Neural cell (in vitro differentiated cells): ENCODE data around the gene SLC2A4RG. TPM values are rescaled to one million over a fixed set of nuclear protein-coding genes. Genes with fewer than 3 reads are reported as not detected.

Experiments used
- H2AFZ ChIP-seq: fragments of 200-600, 300-800 bp; sonication (generic), shearing (Covaris generic); 2 replicates; pipeline ENCODE4 v1.6.0; 2014; ENCODE audit warnings: low read depth, mild to moderate bottlenecking, antibody characterized with exemption, low read length, moderate library complexity
- H3F3A ChIP-seq: fragments of 200-600 bp; shearing (Covaris generic); 2 replicates; pipeline ENCODE4 v1.6.1; 2016; ENCODE audit warnings: mild to moderate bottlenecking, moderate library complexity, mixed read lengths, antibody characterized with exemption, low read length; ENCODE audit not compliant: insufficient read depth, poor library complexity, severe bottlenecking
- H3K27ac ChIP-seq: fragments of 200-600, 300-800 bp; sonication (generic), shearing (Covaris generic); 2 replicates; pipeline ENCODE4 v1.5.1; 2014; ENCODE audit warnings: mild to moderate bottlenecking, low read length, moderate library complexity
- H3K27me3 ChIP-seq: fragments of 300-800, 200-600 bp; sonication (generic), shearing (Covaris generic); 2 replicates; pipeline ENCODE4 v1.6.0; 2014; ENCODE audit warnings: mild to moderate bottlenecking, low read depth, low read length, moderate library complexity; ENCODE audit not compliant: insufficient read depth
- H3K36me3 ChIP-seq: fragments of 300-800, 200-600 bp; sonication (generic), shearing (Covaris generic); 2 replicates; pipeline ENCODE4 v1.5.1; 2014; ENCODE audit warnings: mild to moderate bottlenecking, antibody characterized with exemption, low read length, moderate library complexity; ENCODE audit not compliant: insufficient read depth
- H3K4me2 ChIP-seq: fragments of 300-800, 200-600 bp; sonication (generic), shearing (Covaris generic); 2 replicates; pipeline ENCODE4 v1.6.0; 2014; ENCODE audit warnings: mild to moderate bottlenecking, low read length
- H3K4me3 ChIP-seq: fragments of 300-800, 200-600 bp; sonication (generic), shearing (Covaris generic); 2 replicates; pipeline ENCODE4 v1.5.1; 2014; ENCODE audit warnings: mild to moderate bottlenecking, low read length, moderate library complexity
- H3K79me2 ChIP-seq: fragments of 200-600 bp; shearing (Covaris generic); replicated peaks from 2 replicates; pipeline ENCODE4 v1.6.0; 2014; ENCODE audit warnings: mild to moderate bottlenecking, low read length, moderate library complexity; ENCODE audit not compliant: insufficient read depth
- H3K9ac ChIP-seq: fragments of 300-800, 200-600 bp; sonication (generic), shearing (Covaris generic); 2 replicates; pipeline ENCODE4 v1.6.1; 2016; ENCODE audit warnings: mild to moderate bottlenecking, low read length, mixed read lengths
- H3K9me2 ChIP-seq: fragments of 200-600 bp; shearing (Covaris generic); 2 replicates; pipeline ENCODE4 v1.6.1; 2016; ENCODE audit warnings: mild to moderate bottlenecking, low read length, mixed read lengths; ENCODE audit not compliant: insufficient read depth
- H3K9me3 ChIP-seq: fragments of 200-600, 300-800 bp; sonication (generic), shearing (Covaris generic); 2 replicates; pipeline ENCODE4 v1.6.1; 2016; ENCODE audit warnings: mild to moderate bottlenecking, mixed run types, low read length, moderate library complexity, mixed read lengths
- H4K20me1 ChIP-seq: fragments of 200-600 bp; shearing (Covaris generic); 2 replicates; pipeline ENCODE4 v1.6.1; 2016; ENCODE audit warnings: mild to moderate bottlenecking, mixed run types; ENCODE audit not compliant: insufficient read depth
- CTCF ChIP-seq: fragments of 450-650 bp; IDR thresholded peaks from 2 replicates; pipeline ENCODE4 v1.5.1; 2014; ENCODE audit warnings: antibody characterized with exemption, mild to moderate bottlenecking, moderate library complexity; ENCODE audit not compliant: poor library complexity, severe bottlenecking
- EP300 ChIP-seq: fragments of 450-650 bp; conservative IDR thresholded peaks from 2 replicates; pipeline ENCODE4 v1.6.1; 2014; ENCODE audit warnings: antibody characterized with exemption, mild to moderate bottlenecking, moderate library complexity; ENCODE audit not compliant: poor library complexity, severe bottlenecking
- EZH2 ChIP-seq: fragments of 200-600, 300-800 bp; shearing (Covaris generic), sonication (generic); IDR thresholded peaks from 2 replicates; pipeline ENCODE4 v1.6.1; 2014; ENCODE audit warnings: antibody characterized with exemption, low read length, borderline replicate concordance, mild to moderate bottlenecking; ENCODE audit not compliant: insufficient read depth, poor library complexity, severe bottlenecking
- MXI1 ChIP-seq: fragments of 450-650 bp; conservative IDR thresholded peaks from 2 replicates; pipeline ENCODE4 v1.6.1; 2014; ENCODE audit warnings: antibody characterized with exemption, mild to moderate bottlenecking; ENCODE audit not compliant: poor library complexity, severe bottlenecking
- POLR2AphosphoS5 ChIP-seq: IDR thresholded peaks from 2 replicates; pipeline ENCODE4 v1.6.1; 2012
- RAD21 ChIP-seq: fragments of 450-650 bp; conservative IDR thresholded peaks from 2 replicates; pipeline ENCODE4 v1.6.1; 2014; ENCODE audit warnings: antibody characterized with exemption, mild to moderate bottlenecking, moderate library complexity
- TAF1 ChIP-seq: IDR thresholded peaks from 2 replicates; pipeline ENCODE4 v1.6.1; 2012; ENCODE audit warnings: low read depth
- polyA plus RNA-seq: library from polyadenylated mRNA; depleted of rRNA; stranded (reverse); fragments of >200 nt; gene quantifications from 2 replicates; pipeline ENCODE4 v1.2.3, GENCODE V29; 2014
- TF ChIP-seq, protein P1 (sequence below): IDR thresholded peaks from 2 replicates; pipeline ENCODE4 v1.6.1; 2012; ENCODE audit warnings: borderline replicate concordance

The SLC2A4RG gene
- polyA plus RNA-seq, 1 donor from 2014 or later: 52.1 TPM

DNA sequence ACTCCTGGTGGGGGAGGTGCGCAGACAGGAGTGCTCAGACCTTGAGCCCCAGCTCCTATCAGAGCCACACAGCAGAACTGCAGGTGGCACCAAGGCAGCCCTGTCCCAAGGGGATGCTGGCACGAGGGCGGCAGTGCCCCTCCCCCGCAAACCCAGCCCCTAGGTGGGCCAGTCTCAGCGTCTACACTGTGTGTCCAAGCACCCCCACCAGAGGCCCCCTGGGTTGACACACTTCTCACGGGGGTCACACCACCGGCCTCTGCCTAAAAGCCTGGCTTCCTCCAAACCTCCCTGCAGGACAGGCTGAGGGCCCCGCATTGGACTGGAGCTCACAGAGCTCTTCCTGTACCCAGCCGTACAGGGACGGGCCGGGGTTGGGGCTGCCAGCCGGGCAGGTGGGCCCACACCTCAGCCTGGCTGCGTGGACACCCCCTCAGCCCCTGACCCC, 8.1 kb downstream of the SLC2A4RG start:
- Histone ChIP-seq H3K27me3 (no peaks in the 10 kb centered on the region), H3K79me2 (no peaks in the 10 kb centered on the region), H3K27ac (no peak overlapping the region), H3K9me3 (no peaks in the 10 kb centered on the region), H3K4me3 (no peak overlapping the region), H4K20me1 (no peaks in the 10 kb centered on the region), H3F3A (no peaks in the 10 kb centered on the region), H2AFZ (no peak overlapping the region), H3K4me2 (no peak overlapping the region), H3K36me3 (no peaks in the 10 kb centered on the region), H3K9me2 (no peaks in the 10 kb centered on the region), H3K9ac (no peak overlapping the region)
- TF ChIP-seq, protein P1, sequence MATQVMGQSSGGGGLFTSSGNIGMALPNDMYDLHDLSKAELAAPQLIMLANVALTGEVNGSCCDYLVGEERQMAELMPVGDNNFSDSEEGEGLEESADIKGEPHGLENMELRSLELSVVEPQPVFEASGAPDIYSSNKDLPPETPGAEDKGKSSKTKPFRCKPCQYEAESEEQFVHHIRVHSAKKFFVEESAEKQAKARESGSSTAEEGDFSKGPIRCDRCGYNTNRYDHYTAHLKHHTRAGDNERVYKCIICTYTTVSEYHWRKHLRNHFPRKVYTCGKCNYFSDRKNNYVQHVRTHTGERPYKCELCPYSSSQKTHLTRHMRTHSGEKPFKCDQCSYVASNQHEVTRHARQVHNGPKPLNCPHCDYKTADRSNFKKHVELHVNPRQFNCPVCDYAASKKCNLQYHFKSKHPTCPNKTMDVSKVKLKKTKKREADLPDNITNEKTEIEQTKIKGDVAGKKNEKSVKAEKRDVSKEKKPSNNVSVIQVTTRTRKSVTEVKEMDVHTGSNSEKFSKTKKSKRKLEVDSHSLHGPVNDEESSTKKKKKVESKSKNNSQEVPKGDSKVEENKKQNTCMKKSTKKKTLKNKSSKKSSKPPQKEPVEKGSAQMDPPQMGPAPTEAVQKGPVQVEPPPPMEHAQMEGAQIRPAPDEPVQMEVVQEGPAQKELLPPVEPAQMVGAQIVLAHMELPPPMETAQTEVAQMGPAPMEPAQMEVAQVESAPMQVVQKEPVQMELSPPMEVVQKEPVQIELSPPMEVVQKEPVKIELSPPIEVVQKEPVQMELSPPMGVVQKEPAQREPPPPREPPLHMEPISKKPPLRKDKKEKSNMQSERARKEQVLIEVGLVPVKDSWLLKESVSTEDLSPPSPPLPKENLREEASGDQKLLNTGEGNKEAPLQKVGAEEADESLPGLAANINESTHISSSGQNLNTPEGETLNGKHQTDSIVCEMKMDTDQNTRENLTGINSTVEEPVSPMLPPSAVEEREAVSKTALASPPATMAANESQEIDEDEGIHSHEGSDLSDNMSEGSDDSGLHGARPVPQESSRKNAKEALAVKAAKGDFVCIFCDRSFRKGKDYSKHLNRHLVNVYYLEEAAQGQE: no peak
- TF ChIP-seq CTCF: no peak
- TF ChIP-seq POLR2AphosphoS5: no peak
- no peak for TF ChIP-seq EP300
- TF ChIP-seq MXI1: no peak
- TF ChIP-seq RAD21: no peak
- no peak for TF ChIP-seq EZH2

DNA sequence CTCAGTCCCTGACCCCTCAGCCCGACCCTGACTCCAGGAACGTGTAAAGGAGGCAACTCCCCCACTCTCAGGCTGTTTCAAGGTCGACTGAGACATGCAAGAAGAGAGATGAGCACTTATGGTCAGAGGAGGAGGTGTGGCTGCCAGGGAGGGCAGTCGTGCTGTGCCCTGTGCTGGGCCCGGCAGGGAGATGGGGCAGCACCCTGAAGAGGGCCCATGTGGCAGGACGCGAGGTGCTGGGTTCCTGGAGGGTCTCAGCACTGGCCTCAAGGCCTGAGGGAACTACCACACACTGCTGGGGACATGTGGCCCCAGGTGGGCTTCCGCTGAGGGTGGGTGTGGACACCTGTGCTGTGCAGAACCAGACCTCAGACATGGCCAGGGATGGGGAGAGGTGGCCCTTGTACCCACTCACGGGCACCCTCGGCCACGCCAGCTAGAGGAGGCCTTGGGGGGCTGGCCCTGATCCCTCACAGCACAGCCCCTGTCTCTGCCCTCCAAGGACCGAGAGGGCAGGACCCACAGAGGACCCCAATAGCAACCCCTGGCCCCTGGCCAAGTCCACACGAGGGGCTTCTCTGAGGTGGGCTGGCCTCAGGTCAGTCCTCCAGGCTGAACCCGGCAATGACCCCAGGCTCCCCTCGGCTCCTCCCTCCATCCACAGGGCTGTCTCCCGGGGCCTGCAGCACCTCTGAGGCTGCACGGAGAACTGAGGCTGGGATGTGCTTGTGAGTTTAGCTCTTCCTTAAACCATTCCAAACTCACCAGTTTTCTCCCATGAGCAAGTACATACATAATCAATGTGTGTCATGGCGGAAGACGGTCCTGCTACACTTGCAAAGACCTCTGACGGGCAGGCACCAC, 8.7 kb downstream of the SLC2A4RG start:
- no peak overlapping the region for H3K27ac ChIP-seq
- H2AFZ ChIP-seq: no peak overlapping the region
- H3K4me2 ChIP-seq: no peak overlapping the region
- H3K79me2 ChIP-seq: no peaks in the 10 kb centered on the region
- H3K36me3 ChIP-seq: no peaks in the 10 kb centered on the region
- H3K27me3 ChIP-seq: no peaks in the 10 kb centered on the region
- TF ChIP-seq CTCF (no peak), TAF1 (no peak), POLR2AphosphoS5 (no peak), MXI1 (no peak), RAD21 (no peak)
- TF ChIP-seq, protein P1: no peak
- H3K4me3 ChIP-seq: no peak overlapping the region
- no peaks in the 10 kb centered on the region for H3K9me3 ChIP-seq
- no peak overlapping the region for H3K9ac ChIP-seq
- H4K20me1 ChIP-seq: no peaks in the 10 kb centered on the region
- H3F3A ChIP-seq: no peaks in the 10 kb centered on the region
- H3K9me2 ChIP-seq: no peaks in the 10 kb centered on the region
